Thyroid gland (tissue), 4 donors: ENCODE data around the gene HTD2. TPM values are rescaled to one million over a fixed set of nuclear protein-coding genes. Genes with fewer than 3 reads are reported as not detected.

ENCODE experiments used
- DNase-seq, 2 donors: peaks; one replicate each; pipeline ENCODE4 v3.0.0-alpha.2; 2019
- H3K27ac ChIP-seq, 3 donors: fragments of 200-600 bp; sonication (generic); 1 replicate in 2 of 3; 2 replicates in 1 of 3; pipeline ENCODE4 v1.5.1; 2016 to 2019; ENCODE audit warnings: mild to moderate bottlenecking in 1 of 3, moderate library complexity in 1 of 3
- H3K27me3 ChIP-seq: fragments of 200-600 bp; sonication (generic); one replicate; pipeline ENCODE4 v1.5.1; 2019
- H3K36me3 ChIP-seq, 2 donors: fragments of 200-600 bp; sonication (generic); one replicate each; pipeline ENCODE4 v1.5.1; 2016 to 2019
- H3K4me1 ChIP-seq, 2 donors: fragments of 200-600 bp; sonication (generic); one replicate each; pipeline ENCODE4 v1.5.1; 2017 to 2019
- H3K4me3 ChIP-seq, 3 donors: fragments of 200-600 bp; sonication (generic); replicated peaks in 1 of 3; 1 replicate in 2 of 3; 2 replicates in 1 of 3; pipeline ENCODE4 v1.5.1; 2016; ENCODE audit warnings: mild to moderate bottlenecking in 1 of 3
- H3K9me3 ChIP-seq: fragments of 200-600 bp; sonication (generic); one replicate; pipeline ENCODE4 v1.5.1; 2017
- CTCF ChIP-seq, 6 experiments: fragments of 200-600 bp in 3 of 6; fragments of 450-650 bp in 3 of 6; sonication (generic) in 3 of 6; IDR thresholded peaks; one replicate each; pipeline ENCODE4 v1.5.1; 2016 to 2019; ENCODE audit warnings: antibody characterized with exemption in 6 of 6, mild to moderate bottlenecking in 2 of 6, inconsistent platforms in 1 of 6, moderate library complexity in 1 of 6
- POLR2A ChIP-seq, 2 donors: fragments of 450-650 bp; IDR thresholded peaks; one replicate each; pipeline ENCODE4 v1.6.1; 2017; ENCODE audit warnings: antibody characterized with exemption in 2 of 2, mild to moderate bottlenecking in 2 of 2, moderate library complexity in 1 of 2
- WGBS, 2 donors: methylation state at CpG; one replicate each; pipeline ENCODE4 v1.1.5; 2017; 5-methylcytosine and 5-hydroxymethylcytosine counted together
- intact Hi-C: fragments of 100-400 bp; cut with DNase I; formaldehyde crosslinking; loops from one replicate; pipeline ENCODE4 v1.15.1; 2023
- small RNA-seq: library from RNA; depleted of rRNA; stranded (forward); fragments of <200 nt; gene quantifications from one replicate; pipeline ENCODE3, GENCODE V24; 2016
- total RNA-seq, 4 donors: library from RNA; depleted of rRNA; stranded (reverse); fragments of >200 nt; gene quantifications; one replicate each; pipeline ENCODE4 v1.2.3, GENCODE V29; 2016

HTD2 gene
- total RNA-seq, 4 donors from 2014 or later: 8.4 to 19.8 (median 18.6) TPM

- no peaks in the 10 kb centered on the region for H3K9me3 ChIP-seq
- no peak overlapping the region for H3K27ac ChIP-seq
- no peaks in the 10 kb centered on the region for H3K36me3 ChIP-seq
- no peak for DNase-seq
- peaks cover 15 to 34% of the 10 kb centered on the region in 2 donors for H3K4me1 ChIP-seq
- WGBS, 2 donors: 90 to 94% methylated on average over 4 of the region's 4 CpGs
- H3K27me3 ChIP-seq: no peaks in the 10 kb centered on the region
- no peak for TF ChIP-seq CTCF (IDR thresholded peaks at IDR 0.05)
- no peak for TF ChIP-seq POLR2A (IDR thresholded peaks at IDR 0.05)
- H3K4me3 ChIP-seq: no peak overlapping the region
- intact Hi-C loops: no loop called here
Measured at GRCh38 chr3:58358808-58359207, 52.5 kb downstream of the HTD2 start.

GRCh38 chr3:58359621-58360020 lies 53.3 kb downstream of the HTD2 start:
- TF ChIP-seq POLR2A (IDR thresholded peaks at IDR 0.05) (no peak), CTCF (IDR thresholded peaks at IDR 0.05) (no peak)
- DNase-seq: no peak
- Histone ChIP-seq H3K27me3 (no peaks in the 10 kb centered on the region), H3K4me3 (no peak overlapping the region), H3K27ac (no peak overlapping the region), H3K36me3 (no peaks in the 10 kb centered on the region), H3K4me1 (peaks cover 15 to 34% of the 10 kb centered on the region in 2 donors), H3K9me3 (no peaks in the 10 kb centered on the region)
- intact Hi-C loops: no loop called here
- WGBS, 2 donors: 90 to 96% methylated on average over 4 of the region's 4 CpGs

GRCh38 chr3:58361866-58362265 lies 55.5 kb downstream of the HTD2 start:
- Histone ChIP-seq H3K9me3 (no peaks in the 10 kb centered on the region), H3K36me3 (no peaks in the 10 kb centered on the region), H3K27ac (no peak overlapping the region), H3K27me3 (no peaks in the 10 kb centered on the region), H3K4me3 (no peak overlapping the region), H3K4me1 (peaks cover 4 to 22% of the 10 kb centered on the region in 2 donors)
- TF ChIP-seq CTCF (IDR thresholded peaks at IDR 0.05) (no peak), POLR2A (IDR thresholded peaks at IDR 0.05) (no peak)
- DNase-seq: no peak
- intact Hi-C loops: no loop called here

- no peak for TF ChIP-seq POLR2A (IDR thresholded peaks at IDR 0.05)
- TF ChIP-seq CTCF (IDR thresholded peaks at IDR 0.05): no peak
- intact Hi-C loops: no loop called here
- Histone ChIP-seq H3K4me1 (peaks cover 4 to 12% of the 10 kb centered on the region in 2 donors), H3K9me3 (no peaks in the 10 kb centered on the region), H3K27me3 (no peaks in the 10 kb centered on the region), H3K4me3 (no peak overlapping the region), H3K36me3 (no peaks in the 10 kb centered on the region), H3K27ac (no peak overlapping the region)
- whole genome bisulfite sequencing, 2 donors: 81 to 88% methylated on average over 1 of the region's 1 CpG
- DNase-seq: no peak
Measured at GRCh38 chr3:58366699-58367098, 60.4 kb downstream of the HTD2 start.

GRCh38 chr3:58369038-58369437 lies 62.7 kb downstream of the HTD2 start:
- no peak overlapping the region for H3K4me3 ChIP-seq
- H3K4me1 ChIP-seq: peaks cover 0 to 4% of the 10 kb centered on the region in 2 donors
- H3K27me3 ChIP-seq: no peaks in the 10 kb centered on the region
- no peak for DNase-seq
- WGBS, 2 donors: 89 to 90% methylated on average over 1 of the region's 1 CpG
- H3K9me3 ChIP-seq: no peaks in the 10 kb centered on the region
- no peak overlapping the region for H3K27ac ChIP-seq
- H3K36me3 ChIP-seq: no peaks in the 10 kb centered on the region
- intact Hi-C loops: no loop called here
- TF ChIP-seq POLR2A (IDR thresholded peaks at IDR 0.05): no peak
- TF ChIP-seq CTCF (IDR thresholded peaks at IDR 0.05): no peak

Small RNA genes within 50 kb of the gene (small RNA-seq; reads per million reads assigned to genes)
- not detected for gene AC098479.1

Other genes starting within 250 kb of the HTD2 start
- gene DNASE1L3, start 95.5 kb upstream of the HTD2 start, total RNA-seq: 10 to 100 TPM in 3 of 4 donors, 1 to 10 TPM in 1; 5.7 to 53.3 (median 14.1) TPM
- gene ABHD6, start 68.7 kb upstream of the HTD2 start, total RNA-seq: 10 to 100 TPM; 14.7 to 28.6 (median 18.0) TPM
- 10 to 100 TPM; 13.4 to 19.9 (median 15.7) TPM for gene RPP14, start 275 bp upstream of the HTD2 start, total RNA-seq
- 100 to 1,000 TPM in 3 of 4 donors, 10 to 100 TPM in 1; 98.6 to 139 (median 123) TPM for gene PXK, start 26.4 kb downstream of the HTD2 start, total RNA-seq
- 100 to 1,000 TPM in 1 of 4 donors, 10 to 100 TPM in 3; 51.5 to 139 (median 77.0) TPM for gene PDHB, start 127.3 kb downstream of the HTD2 start, total RNA-seq
- gene KCTD6, start 185.6 kb downstream of the HTD2 start, total RNA-seq: 10 to 100 TPM; 16.6 to 33.6 (median 21.3) TPM
- 10 to 100 TPM; 17.8 to 62.2 (median 37.4) TPM for gene ACOX2, start 230.7 kb downstream of the HTD2 start, total RNA-seq